Right atrium auricular region (tissue), 2 donors: ENCODE measurements around the gene ITGB4. TPM values are rescaled to one million over a fixed set of nuclear protein-coding genes. Genes with fewer than 3 reads are reported as not detected.
A peak's percentile ranks its signal among the peaks of the same experiment; 100 is the strongest.

Experiments
- DNase-seq: peaks from one replicate; pipeline ENCODE4 v3.0.0-alpha.2; 2019; ENCODE audit warnings: low spot score
- H3K27ac ChIP-seq, 2 donors: fragments of 200-600 bp; sonication (generic); 1 replicate in 1 of 2; 2 replicates in 1 of 2; pipeline ENCODE4 v1.5.1; 2016 to 2019
- H3K27me3 ChIP-seq, 2 donors: fragments of 200-600 bp; sonication (generic); one replicate each; pipeline versions ENCODE4 v1.5.1 to v1.6.0; 2017 to 2019
- H3K36me3 ChIP-seq: fragments of 200-600 bp; sonication (generic); one replicate; pipeline ENCODE4 v1.5.1; 2016
- H3K4me1 ChIP-seq, 2 donors: fragments of 200-600 bp; sonication (generic); one replicate each; pipeline versions ENCODE4 v1.5.1 to v1.6.0; 2017 to 2019
- H3K4me3 ChIP-seq, 2 donors: fragments of 200-600 bp; sonication (generic); 1 replicate in 1 of 2; 2 replicates in 1 of 2; pipeline ENCODE4 v1.5.1; 2017 to 2019; ENCODE audit warnings: mild to moderate bottlenecking in 1 of 2, moderate library complexity in 1 of 2
- H3K9me3 ChIP-seq, 2 donors: fragments of 200-600 bp; sonication (generic); one replicate each; pipeline ENCODE4 v1.5.1; 2019
- total RNA-seq, 2 donors: library from RNA; depleted of rRNA; stranded (reverse); fragments of >200 nt; gene quantifications; one replicate each; pipeline ENCODE4 v1.1.0, GENCODE V29; 2016
- TF ChIP-seq, protein P1 (sequence below), 2 donors: fragments of 200-600 bp; sonication (generic); IDR thresholded peaks; one replicate each; pipeline ENCODE4 v1.5.1; 2019; ENCODE audit warnings: antibody characterized with exemption in 2 of 2

The ITGB4 gene
- total RNA-seq, 2 donors from 2014 or later = 11.1 to 37.5 TPM

DNA sequence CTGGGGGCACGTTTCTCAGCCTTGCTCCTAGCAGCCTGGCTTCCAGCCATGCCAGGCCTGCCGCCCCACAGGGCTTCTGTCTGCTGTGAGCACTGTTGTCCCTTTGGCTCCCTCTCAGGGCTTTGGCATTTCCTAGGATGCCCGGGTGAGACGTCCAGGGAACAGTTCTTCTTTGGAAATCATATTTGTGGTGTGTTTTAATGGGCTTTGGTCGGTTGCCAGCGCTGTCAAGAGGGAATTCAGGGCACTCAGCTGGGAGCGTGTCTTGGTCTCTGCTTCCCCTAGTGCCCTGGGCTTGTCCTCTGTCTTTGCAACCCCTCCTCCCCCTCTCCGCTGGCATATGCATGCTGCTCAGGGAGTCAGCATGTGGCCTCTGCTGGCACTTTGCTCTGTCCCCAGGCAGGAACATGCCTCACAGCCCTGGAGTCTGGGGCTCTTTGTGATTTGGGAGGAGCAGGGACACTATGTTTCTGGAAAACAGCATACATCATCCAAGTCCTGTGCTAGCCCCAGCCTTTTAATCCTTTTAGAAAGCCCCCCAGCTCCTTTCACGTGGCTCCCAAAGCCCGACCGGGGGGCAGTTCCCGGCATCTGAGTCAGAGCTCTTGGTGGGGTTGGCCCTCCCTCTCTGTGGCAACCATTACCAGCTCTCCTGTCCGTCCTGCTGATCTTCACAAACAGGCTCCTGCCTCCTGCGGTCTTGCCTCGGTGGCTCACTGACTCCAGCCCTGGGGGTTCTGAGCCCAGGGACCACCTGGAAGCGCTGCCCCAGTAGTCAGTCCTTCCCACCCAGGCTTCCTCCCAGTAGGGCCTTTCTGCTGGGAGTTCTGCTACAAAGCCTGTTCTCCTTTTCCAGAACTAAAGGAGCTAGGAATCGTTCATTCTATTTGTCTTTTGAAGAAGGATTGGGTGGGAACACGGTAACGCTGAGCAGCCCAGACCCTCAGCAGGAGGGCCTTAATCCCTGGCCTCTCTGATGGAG, 27.5 kb upstream of the ITGB4 start:
- Histone ChIP-seq H3K27me3 (no peaks in the 10 kb centered on the region), H3K4me1 (peaks cover 0 to 93% of the 10 kb centered on the region in 2 donors), H3K36me3 (peaks cover 8% of the 10 kb centered on the region), H3K9me3 (no peaks in the 10 kb centered on the region), H3K27ac (peak overlapping the region; percentile 93 to 97), H3K4me3 (no peak overlapping the region)
- DNase-seq = no peak
- TF ChIP-seq, protein P1, sequence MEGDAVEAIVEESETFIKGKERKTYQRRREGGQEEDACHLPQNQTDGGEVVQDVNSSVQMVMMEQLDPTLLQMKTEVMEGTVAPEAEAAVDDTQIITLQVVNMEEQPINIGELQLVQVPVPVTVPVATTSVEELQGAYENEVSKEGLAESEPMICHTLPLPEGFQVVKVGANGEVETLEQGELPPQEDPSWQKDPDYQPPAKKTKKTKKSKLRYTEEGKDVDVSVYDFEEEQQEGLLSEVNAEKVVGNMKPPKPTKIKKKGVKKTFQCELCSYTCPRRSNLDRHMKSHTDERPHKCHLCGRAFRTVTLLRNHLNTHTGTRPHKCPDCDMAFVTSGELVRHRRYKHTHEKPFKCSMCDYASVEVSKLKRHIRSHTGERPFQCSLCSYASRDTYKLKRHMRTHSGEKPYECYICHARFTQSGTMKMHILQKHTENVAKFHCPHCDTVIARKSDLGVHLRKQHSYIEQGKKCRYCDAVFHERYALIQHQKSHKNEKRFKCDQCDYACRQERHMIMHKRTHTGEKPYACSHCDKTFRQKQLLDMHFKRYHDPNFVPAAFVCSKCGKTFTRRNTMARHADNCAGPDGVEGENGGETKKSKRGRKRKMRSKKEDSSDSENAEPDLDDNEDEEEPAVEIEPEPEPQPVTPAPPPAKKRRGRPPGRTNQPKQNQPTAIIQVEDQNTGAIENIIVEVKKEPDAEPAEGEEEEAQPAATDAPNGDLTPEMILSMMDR (IDR thresholded peaks at IDR 0.05) = no peak

DNA sequence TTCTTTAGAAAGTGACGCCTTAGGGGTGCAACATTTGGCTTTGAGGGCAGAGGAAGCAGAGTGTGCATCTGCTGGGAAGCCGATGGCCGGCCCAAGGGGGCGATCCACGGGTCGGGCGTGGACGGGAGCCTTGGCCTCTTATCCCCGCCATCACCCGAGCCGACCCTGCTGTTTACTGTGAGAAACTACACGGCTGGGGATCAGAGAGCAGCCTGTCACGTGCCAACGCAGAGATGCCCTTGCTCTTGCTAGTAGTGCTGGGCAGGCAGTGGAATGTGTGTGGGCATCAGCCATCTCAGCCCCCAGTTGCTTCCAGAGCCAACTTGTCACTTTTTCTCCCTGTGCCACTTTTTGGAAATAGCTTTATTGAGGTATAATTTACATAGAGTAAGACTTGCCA, 26.7 kb upstream of the ITGB4 start:
- H3K9me3 ChIP-seq = no peaks in the 10 kb centered on the region
- H3K4me3 ChIP-seq = no peak overlapping the region
- H3K27me3 ChIP-seq = no peaks in the 10 kb centered on the region
- DNase-seq = no peak
- H3K27ac ChIP-seq = peak overlapping the region; percentile 93 to 97
- peaks cover 0 to 93% of the 10 kb centered on the region in 2 donors for H3K4me1 ChIP-seq
- peaks cover 8% of the 10 kb centered on the region for H3K36me3 ChIP-seq
- TF ChIP-seq, protein P1 (IDR thresholded peaks at IDR 0.05) = no peak

DNA sequence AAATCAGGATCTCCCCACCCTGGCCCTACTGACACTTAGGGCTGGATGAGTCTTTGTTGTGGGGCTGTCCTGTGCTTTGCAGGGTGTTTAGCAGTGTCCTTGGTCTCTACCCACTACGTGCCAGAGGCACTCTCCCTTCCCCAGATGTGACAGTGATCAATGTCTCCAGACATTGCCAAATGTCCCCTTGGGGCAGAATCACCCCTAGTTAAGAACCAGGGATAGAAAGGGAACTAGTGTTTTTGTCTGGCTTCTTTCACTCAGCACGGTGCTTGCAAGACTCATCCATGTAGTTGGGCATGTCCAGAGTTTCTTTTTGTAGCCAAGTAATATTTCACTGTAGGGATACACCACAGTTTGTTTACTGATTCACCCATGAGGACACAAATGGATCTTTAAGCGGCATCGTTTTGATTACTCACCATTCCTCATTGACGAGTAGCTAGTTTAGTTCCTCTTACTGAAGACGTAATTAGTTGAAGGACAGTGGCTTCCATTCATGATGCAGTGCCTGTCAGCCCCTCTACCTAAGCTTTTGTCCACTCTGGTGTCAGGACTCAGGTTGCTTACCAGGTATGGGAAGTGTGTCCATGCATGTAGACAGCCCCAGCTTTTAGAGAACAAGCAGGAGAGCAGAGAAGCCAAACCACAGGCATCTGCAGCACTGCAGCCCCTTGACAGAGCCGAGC, 26.0 kb upstream of the ITGB4 start:
- H3K4me3 ChIP-seq = no peak overlapping the region
- H3K4me1 ChIP-seq = peaks cover 0 to 93% of the 10 kb centered on the region in 2 donors
- peak overlapping the region; percentile 93 to 97 for H3K27ac ChIP-seq
- DNase-seq = no peak
- peaks cover 8% of the 10 kb centered on the region for H3K36me3 ChIP-seq
- no peaks in the 10 kb centered on the region for H3K9me3 ChIP-seq
- TF ChIP-seq, protein P1 (IDR thresholded peaks at IDR 0.05) = no peak
- no peaks in the 10 kb centered on the region for H3K27me3 ChIP-seq

DNA sequence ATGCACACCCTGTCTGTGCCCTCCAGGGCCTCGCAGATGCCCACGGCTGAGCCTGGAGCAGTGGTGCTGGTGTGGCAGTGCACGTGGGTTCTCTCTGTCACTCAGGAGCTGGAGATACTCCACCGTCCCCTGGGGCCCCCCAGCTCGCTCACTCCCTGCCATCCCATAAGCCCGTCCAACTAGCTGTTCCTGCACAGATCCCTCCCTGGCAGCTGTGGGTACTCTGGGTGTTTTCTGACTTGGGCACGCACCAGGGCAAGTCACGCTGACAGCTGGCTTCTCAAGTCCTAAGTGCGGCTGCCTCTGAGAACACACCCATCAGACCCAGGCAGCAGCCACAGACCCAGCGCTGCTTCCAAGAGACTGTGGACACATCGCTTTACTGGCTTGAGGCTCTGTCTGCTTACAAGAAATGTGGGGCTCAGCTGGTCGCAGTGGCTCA, 25.4 kb upstream of the ITGB4 start:
- TF ChIP-seq, protein P1 (IDR thresholded peaks at IDR 0.05) = no peak
- Histone ChIP-seq H3K4me1 (peaks cover 0 to 93% of the 10 kb centered on the region in 2 donors), H3K27me3 (no peaks in the 10 kb centered on the region), H3K36me3 (peaks cover 12% of the 10 kb centered on the region), H3K27ac (peak overlapping the region; percentile 93 to 97), H3K4me3 (no peak overlapping the region), H3K9me3 (no peaks in the 10 kb centered on the region)
- no peak for DNase-seq

DNA sequence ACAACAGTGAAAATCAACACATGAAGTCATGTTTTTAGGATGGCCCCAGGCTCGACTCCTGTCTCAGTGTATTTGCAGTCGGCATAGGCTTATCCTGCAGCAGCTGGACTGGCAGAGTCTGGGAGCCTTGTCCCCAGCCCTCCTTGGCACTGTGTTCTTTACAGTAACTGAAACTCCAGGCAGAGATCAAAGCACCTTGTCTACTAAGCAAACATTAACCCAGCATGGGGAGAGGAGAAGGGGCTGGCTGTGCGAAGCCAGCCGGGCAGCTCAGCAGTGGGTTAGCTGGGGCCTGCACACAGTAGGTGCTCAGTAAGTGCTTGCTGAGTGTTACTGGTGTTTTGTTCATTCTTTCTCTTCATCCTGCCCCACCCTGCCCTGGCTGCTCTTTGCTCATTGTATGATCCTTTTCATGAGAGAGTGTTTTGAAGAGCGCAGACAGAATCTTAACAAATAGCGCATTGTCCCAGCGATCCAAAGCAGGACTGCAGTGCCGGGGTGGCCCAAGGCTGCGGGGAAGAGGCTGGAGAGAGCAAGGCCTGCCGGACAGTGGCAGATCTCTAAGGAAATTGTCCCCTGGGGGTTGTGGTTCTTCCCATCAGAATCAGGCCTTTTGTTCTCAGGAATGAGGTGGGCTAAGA, 23.5 kb upstream of the ITGB4 start:
- H3K27ac ChIP-seq = peak overlapping the region; percentile 93 to 97
- no peak for DNase-seq

More for the DNA sequence above, 23.5 kb upstream of the ITGB4 start:
- Histone ChIP-seq H3K9me3 (no peaks in the 10 kb centered on the region), H3K36me3 (peaks cover 31% of the 10 kb centered on the region), H3K27me3 (no peaks in the 10 kb centered on the region), H3K4me3 (no peak overlapping the region), H3K4me1 (peaks cover 0 to 93% of the 10 kb centered on the region in 2 donors)
- TF ChIP-seq, protein P1 (IDR thresholded peaks at IDR 0.05) = no peak
